DOHH2 (cell line): Measurements from ENCODE around the gene OR7A5.

Experiments used
- CTCF ChIP-seq: fragments of 200-600 bp; sonication (generic); IDR thresholded peaks from one replicate; pipeline ENCODE4 v1.5.1; 2014; ENCODE audit warnings: antibody characterized with exemption, mild to moderate bottlenecking, low read depth, low read length; ENCODE audit not compliant: poor library complexity, severe bottlenecking
- EZH2phosphoT487 ChIP-seq: fragments of 200-600 bp; sonication (generic); IDR thresholded peaks from 2 replicates; pipeline ENCODE4 v1.6.1; 2017; ENCODE audit warnings: borderline replicate concordance, mild to moderate bottlenecking, antibody characterized with exemption, low read length, moderate library complexity, mixed read lengths

GRCh38 chr19:14830702-14831101 lies 4.3 kb downstream of the OR7A5 start:
- TF ChIP-seq CTCF (no peak), EZH2phosphoT487 (no peak)
